Erythroblast (primary cell): ENCODE results near the gene CAND2.
"Not testable (repeated sequence)": the region's sequence is repeated elsewhere in the genome, so short reads cannot be mapped to it uniquely, and the experiment has no call there.

ENCODE experiments used
- DNase-seq, 2 experiments: peaks; one replicate each; lab custom pipeline; 2025; lab: John Stamatoyannopoulos, UW
- GATA1 ChIP-seq: IDR thresholded peaks from 2 replicates; pipeline ENCODE4 v1.6.1; 2011; ENCODE audit warnings: low read depth, mild to moderate bottlenecking, control low read depth, low read length, moderate library complexity
- POLR2A ChIP-seq: IDR thresholded peaks from 2 replicates; pipeline ENCODE4 v1.6.1; 2011; ENCODE audit warnings: mild to moderate bottlenecking, low read length

Gene CAND2

DNA sequence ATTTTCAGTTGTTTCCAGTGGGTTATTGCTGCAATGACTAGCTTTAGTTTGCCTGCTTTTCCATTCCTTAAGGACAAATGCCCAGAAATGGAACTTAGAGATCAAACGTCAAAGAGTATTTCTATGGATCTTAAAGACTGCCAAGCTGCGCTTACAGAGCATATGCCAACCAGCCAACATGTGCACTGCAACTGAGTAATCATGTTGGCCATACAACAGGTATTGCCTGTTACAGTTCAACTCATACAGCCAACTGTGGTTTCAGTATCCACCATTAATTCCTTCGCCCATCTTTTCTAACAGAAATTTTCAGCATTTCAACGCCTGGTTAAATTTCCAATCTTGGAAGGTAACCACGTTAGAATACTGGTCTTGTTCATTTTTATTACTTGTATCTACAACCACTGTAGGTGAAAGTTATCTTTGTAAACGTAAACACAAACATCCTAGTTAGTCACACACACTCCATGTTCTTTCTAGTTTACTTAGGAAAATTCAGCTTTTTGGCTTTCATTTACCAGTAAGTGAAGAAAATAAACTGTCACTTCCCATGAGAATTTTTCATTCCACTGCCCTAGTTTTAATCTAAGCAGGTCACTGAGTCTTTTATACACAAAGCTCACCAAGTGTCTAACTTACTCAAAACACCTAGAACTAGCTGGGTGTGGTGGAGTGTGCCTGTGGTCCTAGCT lies 41.0 kb downstream of the CAND2 start:
- DNase-seq, result no peak
- TF ChIP-seq GATA1 (no peak), POLR2A (no peak)

DNA sequence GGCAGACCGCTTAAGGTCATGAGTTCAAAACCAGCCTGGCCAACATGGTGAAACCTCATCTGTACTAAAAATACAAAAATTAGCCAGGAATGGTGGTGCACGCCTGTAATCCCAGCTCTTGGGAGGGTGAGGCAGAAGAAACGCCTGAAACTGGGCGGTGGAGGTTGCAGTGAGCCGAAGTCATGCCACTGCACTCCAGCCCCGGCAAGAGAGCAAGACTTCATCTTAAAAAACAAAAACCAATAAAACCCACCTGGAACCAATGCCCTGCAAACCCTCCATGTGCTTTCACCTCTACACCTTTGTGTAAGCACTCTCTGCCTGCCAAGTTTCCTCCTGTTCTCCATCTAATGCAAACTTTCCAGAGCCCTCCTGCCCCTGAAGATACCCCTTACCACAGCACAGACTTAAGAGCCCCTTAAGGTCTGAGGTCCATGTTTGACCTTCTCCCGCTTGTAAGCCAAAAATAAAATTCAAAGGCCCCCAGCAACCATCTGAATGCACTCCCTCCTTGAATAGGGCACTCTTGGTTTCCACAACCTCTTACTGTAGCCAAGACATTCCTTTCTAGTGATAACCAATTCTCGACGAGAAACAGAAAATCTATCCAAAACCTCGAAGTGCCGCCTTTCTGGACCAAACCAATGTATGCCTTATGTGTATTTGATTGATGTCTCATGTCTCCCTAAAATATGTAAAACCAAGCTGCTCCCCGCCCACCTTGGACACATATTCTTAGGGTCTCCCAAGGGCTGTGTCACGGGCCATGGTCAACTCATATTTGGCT lies 41.9 kb downstream of the CAND2 start:
- no peak for TF ChIP-seq POLR2A
- TF ChIP-seq GATA1, result no peak
- DNase-seq, result no peak

DNA sequence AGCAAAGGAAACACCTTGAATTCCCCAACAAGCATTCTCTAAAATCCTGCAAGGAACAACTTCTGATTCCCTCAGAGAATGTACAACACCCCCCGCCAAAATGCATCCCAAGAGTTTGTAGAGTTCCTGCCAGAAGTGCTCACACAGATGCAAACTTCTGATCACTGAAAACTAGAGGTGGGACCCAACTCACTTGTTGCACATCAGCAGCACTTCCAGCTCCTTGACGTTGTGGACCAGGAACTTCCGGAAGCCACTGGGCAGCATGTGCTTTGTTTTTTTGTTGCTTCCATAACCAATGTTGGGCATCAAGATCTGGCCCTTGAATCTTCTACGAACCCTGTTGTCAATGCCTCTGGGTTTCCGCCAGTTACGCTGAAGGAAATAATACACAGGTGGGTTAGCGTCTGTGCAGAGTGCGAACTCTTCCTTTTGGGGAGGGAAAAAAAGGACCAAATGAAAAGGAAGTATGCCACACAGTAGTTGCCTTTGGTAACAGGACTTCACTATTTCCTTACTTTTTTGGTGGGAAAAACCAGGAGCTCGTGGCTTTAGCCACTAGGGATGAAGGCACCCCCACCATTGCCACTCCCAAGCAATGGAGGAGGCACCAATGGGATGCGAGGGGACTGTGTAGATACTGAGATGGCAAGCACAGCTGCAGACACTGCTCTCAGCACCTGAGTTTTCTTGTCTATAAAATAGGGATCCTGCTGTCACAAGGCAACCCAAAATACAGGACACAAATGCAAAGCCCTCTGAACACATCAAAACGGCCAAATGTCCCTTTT lies 42.9 kb downstream of the CAND2 start:
- TF ChIP-seq GATA1 (no peak), POLR2A (peak; percentile 19)
- no peak for DNase-seq

DNA sequence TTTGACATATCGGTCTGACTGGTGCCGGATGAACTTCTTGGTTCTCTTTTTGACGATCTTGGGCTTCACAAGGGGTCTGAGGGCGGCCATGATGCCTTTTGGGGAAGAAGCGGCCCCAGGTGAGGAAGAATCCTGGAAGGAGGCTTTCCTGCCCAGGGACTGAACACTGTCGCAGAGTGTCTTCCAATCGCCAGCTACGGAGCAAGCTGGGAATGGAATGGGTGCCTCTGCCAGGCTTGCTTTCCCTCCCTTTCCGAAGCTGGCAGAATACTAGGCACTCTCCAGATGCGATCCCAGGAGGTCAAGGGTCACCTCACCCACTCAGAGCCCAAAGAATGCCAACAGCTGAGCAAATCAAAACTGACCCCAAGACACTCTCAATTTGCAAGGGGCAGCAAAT lies 43.7 kb downstream of the CAND2 start:
- DNase-seq, result not testable (repeated sequence)

DNA sequence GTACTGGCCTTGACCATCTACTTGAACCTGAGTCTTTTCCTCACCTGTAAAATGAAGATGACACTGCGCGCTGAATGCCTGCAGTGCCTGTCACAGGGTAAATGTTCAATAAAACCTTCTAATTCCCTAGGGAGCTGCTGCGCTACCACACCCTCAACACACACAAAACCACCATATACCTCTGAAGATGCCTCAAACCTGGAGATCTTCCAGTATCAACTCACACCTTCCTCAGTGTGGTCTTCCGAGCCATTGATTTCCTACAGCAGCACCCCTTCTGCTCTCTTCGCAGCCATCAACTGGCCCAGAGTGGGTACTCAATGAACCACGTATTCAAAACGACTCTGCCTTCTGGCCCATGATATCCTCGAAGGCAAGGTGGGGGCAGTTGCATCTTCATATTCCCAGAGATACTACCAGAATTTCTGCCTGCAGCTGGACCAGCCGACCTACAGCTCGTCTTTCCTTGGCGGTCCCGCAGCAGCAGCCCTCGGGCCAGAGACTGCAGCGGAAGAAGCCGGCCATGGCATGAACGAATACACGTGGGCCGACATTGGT lies 44.2 kb downstream of the CAND2 start:
- DNase-seq, result no peak
- no peak for TF ChIP-seq POLR2A
- no peak for TF ChIP-seq GATA1

DNA sequence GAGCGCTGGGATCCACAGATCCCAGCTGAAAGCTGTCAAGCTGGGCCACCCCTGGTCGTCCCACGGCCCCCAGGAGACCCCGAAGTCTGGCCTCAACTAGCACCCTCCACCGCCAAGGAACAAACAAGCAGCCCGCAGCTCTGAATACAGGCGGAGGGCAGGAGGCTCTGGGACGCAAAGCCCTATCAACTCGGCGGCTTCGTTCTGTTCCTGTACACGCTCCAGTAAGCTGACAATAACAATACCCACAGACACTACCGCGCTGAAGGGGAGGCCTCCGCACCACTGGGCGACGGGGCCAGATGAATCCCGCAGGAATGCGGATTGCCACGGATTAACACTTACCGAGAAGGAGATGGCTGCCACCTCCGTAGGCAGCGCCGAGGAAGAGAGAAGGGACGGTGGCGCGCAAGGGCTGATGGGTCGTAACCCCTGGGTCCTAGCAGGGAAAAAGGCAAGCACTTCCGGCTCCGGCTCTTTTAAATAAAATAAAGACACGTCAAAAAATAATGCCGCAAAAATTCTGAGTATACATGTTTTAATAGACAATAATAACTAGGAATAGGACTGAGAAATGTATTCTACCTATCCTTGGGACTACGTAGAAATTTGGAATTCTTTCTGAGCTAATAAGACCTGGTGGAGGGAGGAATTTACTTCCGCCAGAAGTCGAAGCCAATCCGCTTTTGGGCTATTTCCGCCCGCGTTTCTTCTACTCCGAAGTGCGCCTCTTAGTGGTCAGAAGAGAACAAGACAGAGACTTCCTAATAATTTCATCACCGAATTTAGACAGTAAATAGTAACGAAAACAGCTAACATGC lies 44.9 kb downstream of the CAND2 start, which contains the start of gene RPL32:
Gene RPL32, minus strand, starts transcription at position 417 of the 821 bp plus-strand sequence. CDS start 1,328 bp downstream, outside the sequence.
- DNase-seq, result peak; percentile 97
- TF ChIP-seq GATA1 (no peak), POLR2A (peak; percentile 96)

DNA sequence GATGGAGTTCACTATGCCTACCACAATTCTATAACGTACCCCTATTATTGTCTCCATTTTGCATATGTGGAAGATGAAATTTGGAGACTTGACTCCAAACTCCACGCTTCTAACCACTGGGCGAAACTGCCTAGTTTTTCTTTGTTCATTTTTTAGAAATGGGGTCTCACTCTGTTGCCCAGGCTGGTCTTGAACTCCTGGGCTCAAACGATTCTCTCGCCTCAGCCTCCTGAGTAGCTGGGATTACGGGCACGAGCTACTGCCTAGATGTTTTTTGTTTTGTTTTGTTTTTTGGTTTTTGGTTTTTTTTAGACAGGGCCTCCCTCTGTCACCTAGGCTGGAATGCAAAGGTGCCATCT lies 45.5 kb downstream of the CAND2 start:
- no peak for DNase-seq
- no peak for TF ChIP-seq POLR2A
- TF ChIP-seq GATA1, result no peak

DNA sequence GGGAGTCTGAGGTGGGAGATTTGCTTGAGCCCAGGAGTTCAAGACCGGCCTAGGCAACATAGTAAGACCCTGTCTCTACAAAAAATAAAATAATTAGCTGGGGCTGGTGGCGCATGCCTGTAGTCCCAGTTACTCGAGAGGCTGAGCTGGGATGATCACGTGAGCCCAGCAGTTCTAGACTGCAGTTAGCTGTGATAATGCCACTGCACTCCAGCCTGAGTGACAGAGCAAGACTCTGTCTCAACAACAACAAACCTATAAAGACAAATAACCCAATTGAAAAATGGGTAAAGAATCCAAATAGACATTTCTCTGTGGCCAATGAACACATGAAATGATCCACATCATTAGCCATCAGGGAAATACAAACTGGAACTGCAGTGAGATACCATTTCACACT lies 46.0 kb downstream of the CAND2 start:
- DNase-seq, result no peak
- TF ChIP-seq GATA1 (no peak), POLR2A (no peak)

DNA sequence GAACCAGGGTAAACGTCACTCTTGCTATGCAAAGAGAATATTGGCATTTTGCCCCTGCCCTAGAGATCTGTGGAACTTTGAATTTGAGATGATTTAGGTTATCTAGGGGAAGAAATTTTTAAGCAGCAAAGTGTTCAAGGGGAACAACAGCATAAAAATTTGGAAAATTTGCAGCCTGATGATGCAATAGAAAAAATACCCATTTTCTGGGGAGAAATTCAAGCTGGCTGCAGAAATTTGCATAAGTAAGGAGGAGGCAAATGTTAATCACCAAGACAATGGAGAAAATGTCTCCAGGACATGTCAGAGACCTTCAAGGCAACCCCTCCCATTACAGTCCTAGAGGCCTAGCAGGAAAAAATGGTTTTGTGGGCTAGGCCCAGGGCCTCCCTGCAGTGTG lies 49.3 kb downstream of the CAND2 start:
- TF ChIP-seq POLR2A, result no peak
- TF ChIP-seq GATA1, result no peak
- DNase-seq, result no peak

DNA sequence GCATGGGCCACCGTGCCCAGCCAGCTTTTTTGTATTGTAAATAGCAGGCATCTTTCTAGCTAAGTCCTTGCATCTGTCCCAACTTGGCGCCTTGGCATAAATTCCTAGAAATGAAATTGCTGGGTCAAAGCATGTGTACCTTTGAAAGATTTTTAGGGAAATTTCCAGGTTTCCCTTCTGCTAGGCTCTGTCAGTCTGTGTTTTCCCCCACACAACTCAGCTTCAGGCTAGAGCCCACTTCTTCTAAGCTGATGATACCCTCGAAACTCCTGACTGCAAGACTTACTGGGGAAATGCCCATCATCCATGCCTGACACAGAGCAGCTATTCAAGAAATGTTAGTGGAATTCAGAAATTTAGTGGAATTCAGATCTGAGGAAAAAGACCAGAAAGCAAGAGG lies 55.7 kb downstream of the CAND2 start:
- no peak for DNase-seq

DNA sequence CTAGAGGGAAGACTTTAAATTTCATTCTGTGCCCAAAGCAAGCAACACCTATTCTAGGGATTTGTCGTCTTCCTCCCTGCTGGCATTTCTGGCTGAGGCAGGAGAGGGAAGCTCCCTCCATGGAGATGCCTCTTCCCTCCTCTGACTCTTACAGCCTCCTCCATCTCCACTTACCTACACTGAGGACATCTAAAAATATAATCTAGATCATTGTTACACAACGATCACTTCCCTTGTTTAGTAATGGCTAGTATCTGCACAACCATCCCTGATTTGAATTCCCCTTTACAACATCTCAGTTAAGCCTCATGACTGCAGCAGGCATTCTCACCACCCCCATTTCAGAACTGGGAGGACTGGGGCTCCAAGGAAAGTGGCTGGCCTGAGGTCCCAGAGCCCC lies 57.4 kb downstream of the CAND2 start:
- not testable (repeated sequence) for DNase-seq

More for the DNA sequence above, 55.7 kb downstream of the CAND2 start:
- TF ChIP-seq POLR2A (no peak), GATA1 (no peak)

DNA sequence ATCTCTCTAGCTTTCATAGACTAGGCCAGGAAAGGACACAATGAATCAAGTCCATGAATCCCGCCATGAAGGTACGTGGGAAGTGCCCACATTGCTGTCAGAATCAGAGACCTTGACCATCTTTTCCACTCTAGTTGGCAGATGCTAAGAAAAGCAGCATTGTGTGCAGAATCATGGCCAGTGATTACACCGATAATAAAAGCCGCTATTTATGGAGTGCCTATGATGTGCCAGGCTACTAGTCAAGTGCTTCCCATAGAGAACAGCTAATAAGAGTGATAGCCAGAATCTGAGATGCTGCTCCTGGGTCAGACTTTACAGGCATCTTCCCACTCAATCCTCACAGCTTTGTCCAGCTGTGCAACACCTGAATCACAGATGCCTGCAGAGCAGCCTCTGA lies 58.1 kb downstream of the CAND2 start:
- no peak for TF ChIP-seq POLR2A
- no peak for TF ChIP-seq GATA1
- no peak for DNase-seq

DNA sequence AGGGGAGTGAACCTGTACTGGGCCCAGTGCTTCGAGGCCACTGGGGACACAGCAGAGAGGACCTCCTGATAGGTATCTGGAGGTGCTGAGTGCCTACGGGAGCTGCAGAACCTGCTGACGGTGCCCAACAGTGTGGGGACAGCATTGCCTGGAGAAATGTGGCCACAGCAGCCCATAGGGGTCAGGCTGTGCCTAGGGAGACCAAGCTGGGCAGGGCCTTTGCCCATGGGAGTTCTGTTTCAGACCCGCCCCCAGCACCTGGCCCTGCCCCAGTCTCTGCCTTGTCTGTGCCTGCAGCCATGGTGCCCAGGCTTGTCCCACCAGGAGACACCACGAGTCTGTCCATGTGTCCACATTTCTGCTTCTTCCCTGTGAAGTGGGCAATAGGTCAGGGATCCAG lies 60.1 kb downstream of the CAND2 start:
- DNase-seq, result no peak
- TF ChIP-seq GATA1 (no peak), POLR2A (no peak)

DNA sequence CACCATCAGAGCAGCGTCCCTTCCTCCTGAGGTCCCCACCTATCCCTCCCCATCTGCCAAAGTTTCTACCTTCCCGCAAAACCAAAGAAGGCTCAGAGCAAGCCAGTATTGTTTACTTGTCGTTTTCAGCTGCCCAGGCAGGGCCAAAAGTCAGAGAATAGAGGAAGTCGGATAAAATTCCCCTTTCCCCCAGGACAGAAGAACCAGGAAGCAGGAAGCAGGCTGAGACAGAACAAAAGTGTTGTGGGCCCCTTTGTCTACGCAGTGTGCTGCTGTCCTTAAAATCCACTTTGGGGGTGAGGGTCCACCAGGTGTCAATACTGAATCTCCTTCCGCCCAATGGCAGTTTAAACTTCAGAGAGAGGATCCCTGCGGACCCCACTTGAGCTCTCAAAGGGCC lies 63.4 kb downstream of the CAND2 start:
- no peak for TF ChIP-seq POLR2A
- TF ChIP-seq GATA1, result no peak

More for the DNA sequence above, 63.4 kb downstream of the CAND2 start:
- DNase-seq, result no peak
